Measurements from ENCODE around the gene PLEKHG4.

PLEKHG4 gene

DNA sequence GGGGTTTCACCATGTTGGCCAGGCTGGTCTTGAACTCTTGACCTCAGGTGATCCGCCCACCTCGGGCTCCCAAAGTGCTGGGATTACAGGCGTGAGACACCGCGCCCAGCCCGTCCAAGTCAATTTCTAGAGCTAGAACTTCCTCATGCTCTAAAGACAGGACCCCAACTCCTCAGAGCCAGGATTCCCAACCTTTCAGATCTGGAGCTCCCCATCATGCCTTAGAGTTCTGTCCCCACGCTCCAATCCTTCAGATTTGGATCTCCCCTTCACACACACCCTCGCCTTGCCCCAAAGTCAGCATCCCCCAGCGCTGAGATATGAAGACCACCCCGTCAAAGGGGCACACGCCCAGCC, 46.8 kb downstream of the PLEKHG4 start:
- in situ Hi-C loops (cut with MboI; ENCODE audit: low sequenced_read_pairs), result no loop called here

GRCh38 chr16:67326472-67327309, 47.4 kb downstream of the PLEKHG4 start, which contains the start of the genes KCTD19 and LRRC36:
Gene KCTD19, minus strand, starts transcription at chr16:67326741. Its CDS starts 34 bp downstream, at chr16:67326707.
Gene LRRC36, plus strand, starts transcription at chr16:67326815. Its CDS starts 48 bp downstream, at chr16:67326863.
- in situ Hi-C loops (cut with MboI; ENCODE audit: low sequenced_read_pairs), result no loop called here

- in situ Hi-C loops (cut with MboI; ENCODE audit: low sequenced_read_pairs), result no loop called here
These were observed 48.4 kb downstream of the PLEKHG4 start for GRCh38 chr16:67327743-67328142.

DNA sequence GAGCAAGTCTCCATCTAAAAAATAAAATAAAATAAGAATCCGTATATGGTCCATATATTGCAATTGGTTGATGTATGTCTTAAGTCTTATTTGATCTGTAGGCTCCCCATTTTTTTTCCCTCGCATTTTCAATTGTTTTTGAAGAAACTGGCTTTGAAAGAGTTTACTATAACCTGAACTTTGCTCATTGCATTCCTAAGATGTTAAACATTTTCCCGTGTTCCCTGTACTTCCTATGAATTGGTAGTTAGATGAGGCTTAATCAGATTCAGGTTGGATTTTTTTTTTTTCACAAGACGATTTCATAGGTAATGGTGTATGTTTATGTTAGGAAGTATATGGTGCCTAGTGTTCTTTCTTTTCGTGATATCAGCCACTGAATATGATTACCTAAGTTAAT, 50.6 kb downstream of the PLEKHG4 start:
- in situ Hi-C loops (cut with MboI; ENCODE audit: low sequenced_read_pairs), result no loop called here

DNA sequence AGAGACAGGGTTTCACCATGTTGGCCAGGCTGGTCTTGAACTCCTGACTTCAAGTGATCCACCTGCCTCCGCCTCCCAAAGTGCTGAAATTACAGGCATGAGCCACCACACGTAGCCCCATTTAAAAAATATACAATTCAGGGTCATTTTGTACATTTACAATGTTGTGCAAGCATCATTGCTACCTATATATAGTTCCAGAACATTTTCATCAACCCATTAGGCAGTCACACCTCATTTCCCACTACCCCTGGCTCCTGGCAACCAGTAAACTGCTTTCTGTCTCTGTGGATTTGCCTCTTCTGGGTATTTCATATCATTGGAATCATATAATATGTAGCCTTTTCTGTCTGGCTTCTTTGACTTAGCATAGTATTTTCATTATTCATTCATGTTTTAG, 54.0 kb downstream of the PLEKHG4 start:
- in situ Hi-C loops (cut with MboI; ENCODE audit: low sequenced_read_pairs), result no loop called here

DNA sequence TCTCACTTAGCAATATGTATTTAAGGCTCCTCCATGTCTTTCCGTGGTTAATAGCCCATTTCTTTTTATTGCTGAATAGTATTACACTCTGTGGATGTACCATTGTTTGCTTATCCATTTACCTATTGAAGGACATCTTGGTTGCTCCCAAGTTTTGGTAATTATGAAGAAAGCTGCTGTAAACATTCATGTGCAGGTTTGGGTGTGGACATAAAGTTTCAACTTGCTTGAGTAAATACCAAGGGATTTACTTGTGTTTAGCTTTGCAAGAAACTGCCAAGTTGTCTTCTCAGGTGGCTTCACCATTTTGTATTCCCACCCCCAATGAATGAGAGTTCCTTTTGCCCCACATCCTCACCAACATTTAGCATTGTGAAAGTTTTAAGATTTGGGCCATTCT, 56.8 kb downstream of the PLEKHG4 start:
- in situ Hi-C loops (cut with MboI; ENCODE audit: low sequenced_read_pairs), result no loop called here

GRCh38 chr16:67336648-67337047, 57.3 kb downstream of the PLEKHG4 start:
- in situ Hi-C loops (cut with MboI; ENCODE audit: low sequenced_read_pairs), result no loop called here

All from HL-60/S4 treated with phorbol 12-myristate 13-acetate at 8.2 ng/mL for 4 days and 3 days (cell line).